PC-9 (cell line): Measurements from ENCODE around the gene CFAP65. TPM values are rescaled to one million over a fixed set of nuclear protein-coding genes. Genes with fewer than 3 reads are reported as not detected.

Source experiments
- BruUV-seq: library from RNA; stranded (reverse); fragments of 400-500 nt; replicated peaks from 2 replicates; lab custom pipeline; 2021; lab: Mats Ljungman, UMichigan
- CTCF ChIA-PET: fragments of 300-600 bp; sonication (Branson Sonifier 250); formaldehyde crosslinking; loops from one replicate; lab custom pipeline; 2022; ENCODE audit warnings: antibody characterized with exemption; lab: Charles Lee
- POLR2A ChIA-PET: fragments of 300-600 bp; sonication (Branson Sonifier 250); formaldehyde crosslinking; loops from one replicate; lab custom pipeline; 2022; ENCODE audit warnings: antibody characterized with exemption; ENCODE audit not compliant: unreplicated experiment; lab: Charles Lee
- DNase-seq, 2 experiments: peaks; one replicate each; pipeline versions ENCODE4 v3.0.0 to v3.0.0-alpha.2; 2015 to 2022; ENCODE audit warnings: mixed read lengths in 1 of 2
- H2AFZ ChIP-seq: fragments of 200-600 bp; sonication (generic); 2 replicates; pipeline ENCODE4 v1.8.1; 2017; ENCODE audit warnings: antibody characterized with exemption
- H3F3A ChIP-seq: fragments of 200-600 bp; sonication (generic); 2 replicates; pipeline ENCODE4 v1.8.1; 2017; ENCODE audit warnings: antibody characterized with exemption, mild to moderate bottlenecking, low read depth; ENCODE audit not compliant: insufficient read depth
- H3K27ac ChIP-seq: fragments of 200-600 bp; sonication (generic); 2 replicates; pipeline ENCODE4 v1.6.1; 2016; ENCODE audit warnings: mixed run types
- H3K27me3 ChIP-seq: fragments of 200-600 bp; sonication (generic); 2 replicates; pipeline ENCODE4 v1.6.1; 2016; ENCODE audit warnings: low read depth, mixed run types; ENCODE audit not compliant: insufficient read depth
- H3K36me3 ChIP-seq: fragments of 200-600 bp; sonication (generic); 2 replicates; pipeline ENCODE4 v1.6.1; 2016; ENCODE audit warnings: low read depth, mixed run types
- H3K4me1 ChIP-seq: fragments of 200-600 bp; sonication (generic); replicated peaks from 2 replicates; pipeline ENCODE4 v1.6.1; 2016; ENCODE audit warnings: mixed run types; ENCODE audit not compliant: insufficient read depth
- H3K4me2 ChIP-seq: fragments of 200-600 bp; sonication (generic); 2 replicates; pipeline ENCODE4 v1.6.1; 2017; ENCODE audit warnings: mixed run types
- H3K4me3 ChIP-seq: fragments of 200-600 bp; sonication (generic); 2 replicates; pipeline ENCODE4 v1.6.1; 2016; ENCODE audit warnings: mixed run types
- H3K79me2 ChIP-seq: fragments of 200-600 bp; sonication (generic); 2 replicates; pipeline ENCODE4 v1.6.1; 2017; ENCODE audit warnings: low read depth, mixed run types
- H3K9me2 ChIP-seq: fragments of 200-600 bp; sonication (generic); 2 replicates; pipeline ENCODE4 v1.8.1; 2017; ENCODE audit warnings: mild to moderate bottlenecking; ENCODE audit not compliant: insufficient read depth
- H3K9me3 ChIP-seq: fragments of 200-600 bp; sonication (generic); 2 replicates; pipeline ENCODE4 v1.8.1; 2016; ENCODE audit warnings: low read depth; ENCODE audit not compliant: insufficient read depth
- H4K20me1 ChIP-seq: fragments of 200-600 bp; sonication (generic); 2 replicates; pipeline ENCODE4 v1.8.1; 2017; ENCODE audit not compliant: insufficient read depth
- CTCF ChIP-seq: fragments of 200-600 bp; sonication (generic); conservative IDR thresholded peaks from 2 replicates; pipeline ENCODE4 v1.6.1; 2017; ENCODE audit warnings: mixed run types, antibody characterized with exemption, mild to moderate bottlenecking, moderate library complexity
- EZH2 ChIP-seq: fragments of 200-600 bp; sonication (generic); IDR thresholded peaks from 2 replicates; pipeline ENCODE4 v1.8.0; 2017; ENCODE audit warnings: antibody characterized with exemption, low read depth
- intact Hi-C: fragments of 100-400 bp; cut with micrococcal nuclease; formaldehyde crosslinking; loops from one replicate; pipeline ENCODE4 v1.10.0; 2022; ENCODE audit not compliant: unreplicated experiment
- total RNA-seq: library from RNA; stranded (reverse); gene quantifications from 2 replicates; pipeline ENCODE4 v1.2.3, GENCODE V29; 2021

CFAP65 gene
- total RNA-seq, 1 experiment from 2014 or later = not detected

GRCh38 chr2:219037783-219038499 is 3.4 kb downstream of the CFAP65 start:
- Histone ChIP-seq H3K27ac (no peak overlapping the region), H3K4me2 (no peak overlapping the region), H3K4me3 (no peak overlapping the region), H3K36me3 (no peaks in the 10 kb centered on the region), H3K9me3 (no peaks in the 10 kb centered on the region), H3K79me2 (no peaks in the 10 kb centered on the region), H3F3A (no peaks in the 10 kb centered on the region), H4K20me1 (no peaks in the 10 kb centered on the region), H3K9me2 (no peaks in the 10 kb centered on the region), H3K4me1 (no peaks in the 10 kb centered on the region), H2AFZ (no peak overlapping the region), H3K27me3 (peaks cover 62% of the 10 kb centered on the region)
- no peak for TF ChIP-seq CTCF
- no peak for TF ChIP-seq EZH2
- POLR2A ChIA-PET = no interaction called here
- no peak for DNase-seq
- intact Hi-C loops = no loop called here
- CTCF ChIA-PET = no interaction called here
- BruUV-seq = no TSS peak

GRCh38 chr2:219035942-219036341 is 5.4 kb downstream of the CFAP65 start:
- no peak overlapping the region for H3K4me3 ChIP-seq
- H4K20me1 ChIP-seq = no peaks in the 10 kb centered on the region
- no peak overlapping the region for H3K27ac ChIP-seq
- H3K36me3 ChIP-seq = no peaks in the 10 kb centered on the region
- BruUV-seq = no TSS peak
- H3K9me2 ChIP-seq = no peaks in the 10 kb centered on the region
- DNase-seq = no peak
- POLR2A ChIA-PET = no interaction called here
- H3K79me2 ChIP-seq = no peaks in the 10 kb centered on the region
- H2AFZ ChIP-seq = no peak overlapping the region
- CTCF ChIA-PET = no interaction called here
- H3K4me1 ChIP-seq = no peaks in the 10 kb centered on the region
- intact Hi-C loops = no loop called here
- no peaks in the 10 kb centered on the region for H3F3A ChIP-seq
- no peaks in the 10 kb centered on the region for H3K9me3 ChIP-seq
- no peak overlapping the region for H3K4me2 ChIP-seq
- TF ChIP-seq EZH2 (no peak), CTCF (no peak)
- peaks cover 58% of the 10 kb centered on the region for H3K27me3 ChIP-seq

- Histone ChIP-seq H3K27ac (no peak overlapping the region), H3K4me1 (no peaks in the 10 kb centered on the region), H3K4me3 (no peak overlapping the region), H3K79me2 (no peaks in the 10 kb centered on the region), H3K9me3 (no peaks in the 10 kb centered on the region), H3F3A (no peaks in the 10 kb centered on the region), H4K20me1 (no peaks in the 10 kb centered on the region), H2AFZ (no peak overlapping the region), H3K4me2 (no peak overlapping the region), H3K36me3 (no peaks in the 10 kb centered on the region), H3K9me2 (no peaks in the 10 kb centered on the region), H3K27me3 (peaks cover 57% of the 10 kb centered on the region)
- intact Hi-C loops = no loop called here
- POLR2A ChIA-PET = no interaction called here
- CTCF ChIA-PET = no interaction called here
- DNase-seq = no peak
- no TSS peak for BruUV-seq
- TF ChIP-seq EZH2 (no peak), CTCF (no peak)
Observed at GRCh38 chr2:219034823-219035222, 6.5 kb downstream of the CFAP65 start.
